Trophoblast cell (in vitro differentiated cells and primary cell): ENCODE measurements around the gene EMILIN1.

ENCODE experiments used
- DNase-seq, 2 donors: peaks; one replicate each; pipeline ENCODE4 v3.0.0-alpha.2; 2016
- H2AFZ ChIP-seq: 2 replicates; pipeline ENCODE4 v1.6.1; 2013; ENCODE audit warnings: low read length, moderate library complexity, mild to moderate bottlenecking; ENCODE audit not compliant: insufficient read depth, poor library complexity
- H2AK5ac ChIP-seq: 2 replicates; pipeline ENCODE4 v1.6.1; 2013; ENCODE audit warnings: mild to moderate bottlenecking, low read length
- H2BK120ac ChIP-seq: 2 replicates; pipeline ENCODE4 v1.6.1; 2013; ENCODE audit warnings: low read length, mild to moderate bottlenecking, moderate library complexity; ENCODE audit not compliant: insufficient read depth, poor library complexity
- H2BK12ac ChIP-seq: 2 replicates; pipeline ENCODE4 v1.6.1; 2013; ENCODE audit warnings: mild to moderate bottlenecking, low read length, moderate library complexity
- H2BK5ac ChIP-seq: 2 replicates; pipeline ENCODE4 v1.6.1; 2013; ENCODE audit warnings: low read length, low read depth, moderate library complexity, mild to moderate bottlenecking; ENCODE audit not compliant: poor library complexity
- H3K14ac ChIP-seq: 2 replicates; pipeline ENCODE4 v1.6.1; 2013; ENCODE audit warnings: mild to moderate bottlenecking, low read length
- H3K18ac ChIP-seq: 2 replicates; pipeline ENCODE4 v1.6.1; 2013; ENCODE audit warnings: mild to moderate bottlenecking, low read length
- H3K23ac ChIP-seq: 2 replicates; pipeline ENCODE4 v1.6.1; 2013; ENCODE audit warnings: low read length
- H3K27ac ChIP-seq: 2 replicates; pipeline ENCODE4 v1.5.1; 2013; ENCODE audit warnings: low read depth, mild to moderate bottlenecking, inconsistent platforms, low read length, moderate library complexity
- H3K27me3 ChIP-seq: 2 replicates; pipeline ENCODE4 v1.6.1; 2013; ENCODE audit warnings: inconsistent platforms, mild to moderate bottlenecking, low read length, moderate library complexity; ENCODE audit not compliant: insufficient read depth
- H3K36me3 ChIP-seq, 2 experiments: 1 replicate in 1 of 2; 2 replicates in 1 of 2; pipeline ENCODE4 v1.6.1; 2013; ENCODE audit warnings: low read length in 2 of 2, mild to moderate bottlenecking in 2 of 2, moderate library complexity in 1 of 2; ENCODE audit not compliant: insufficient read depth in 2 of 2, control insufficient read depth in 1 of 2
- H3K4ac ChIP-seq: 2 replicates; pipeline ENCODE4 v1.6.1; 2013; ENCODE audit warnings: low read depth, mild to moderate bottlenecking, low read length, moderate library complexity
- H3K4me1 ChIP-seq, 2 experiments: 1 replicate in 1 of 2; 2 replicates in 1 of 2; pipeline ENCODE4 v1.6.1; 2013; ENCODE audit warnings: low read length in 2 of 2, mild to moderate bottlenecking in 2 of 2, moderate library complexity in 1 of 2; ENCODE audit not compliant: insufficient read depth in 2 of 2, control insufficient read depth in 1 of 2
- H3K4me2 ChIP-seq: 2 replicates; pipeline ENCODE4 v1.6.1; 2013; ENCODE audit warnings: inconsistent platforms, mild to moderate bottlenecking, low read length, moderate library complexity
- H3K4me3 ChIP-seq: 2 replicates; pipeline ENCODE4 v1.5.1; 2013; ENCODE audit warnings: mild to moderate bottlenecking, low read depth, low read length, inconsistent platforms
- H3K79me1 ChIP-seq: one replicate; pipeline ENCODE4 v1.6.1; 2013; ENCODE audit warnings: low read length
- H3K79me2 ChIP-seq: 2 replicates; pipeline ENCODE4 v1.6.1; 2013; ENCODE audit warnings: low read length, mild to moderate bottlenecking; ENCODE audit not compliant: control insufficient read depth, insufficient read depth, poor library complexity
- H3K9ac ChIP-seq: 2 replicates; pipeline ENCODE4 v1.6.1; 2013; ENCODE audit warnings: mild to moderate bottlenecking, low read length
- H3K9me3 ChIP-seq: 2 replicates; pipeline ENCODE4 v1.6.1; 2013; ENCODE audit warnings: low read depth, mild to moderate bottlenecking, control low read depth, inconsistent platforms, low read length; ENCODE audit not compliant: insufficient read depth
- H4K12ac ChIP-seq: 2 replicates; pipeline ENCODE4 v1.6.1; 2013; ENCODE audit warnings: low read depth, mild to moderate bottlenecking, low read length, moderate library complexity
- H4K8ac ChIP-seq: 2 replicates; pipeline ENCODE4 v1.6.1; 2013; ENCODE audit warnings: low read depth, mild to moderate bottlenecking, low read length, moderate library complexity
- H4K91ac ChIP-seq: one replicate; pipeline ENCODE4 v1.6.1; 2013; ENCODE audit warnings: low read depth, mild to moderate bottlenecking, low read length, moderate library complexity
- WGBS: extraction: QIAGEN DNeasy Blood & Tissue Kit; methylation state at CpG from one replicate; pipeline ENCODE4 v1.1.7; 2013; ENCODE audit warnings: missing lambda C conversion rate; ENCODE audit not compliant: insufficient read length, insufficient coverage; ENCODE audit errors: extremely low coverage; 5-methylcytosine and 5-hydroxymethylcytosine counted together

EMILIN1 gene

GRCh38 chr2:27077231-27077630 is 1.2 kb upstream of the EMILIN1 start:
- peaks cover 2% of the 10 kb centered on the region for H3K79me2 ChIP-seq
- H2AK5ac ChIP-seq: no peak overlapping the region
- DNase-seq: no peak
- H3K23ac ChIP-seq: no peak overlapping the region
- no peaks in the 10 kb centered on the region for H3K36me3 ChIP-seq
- no peak overlapping the region for H2BK120ac ChIP-seq
- no peak overlapping the region for H3K18ac ChIP-seq
- no peak overlapping the region for H4K91ac ChIP-seq
- no peak overlapping the region for H3K4me3 ChIP-seq
- no peak overlapping the region for H4K12ac ChIP-seq
- H3K4me1 ChIP-seq: peaks cover 7 to 12% of the 10 kb centered on the region in 2 experiments
- H3K27ac ChIP-seq: no peak overlapping the region
- H3K14ac ChIP-seq: no peak overlapping the region
- no peak overlapping the region for H3K4me2 ChIP-seq
- H3K4ac ChIP-seq: no peak overlapping the region
- WGBS: no CpG with 5 or more reads among the region's 7 CpGs
- H2AFZ ChIP-seq: no peak overlapping the region
- H3K9ac ChIP-seq: no peak overlapping the region
- no peaks in the 10 kb centered on the region for H3K27me3 ChIP-seq
- H2BK5ac ChIP-seq: no peak overlapping the region
- H3K9me3 ChIP-seq: no peaks in the 10 kb centered on the region
- no peak overlapping the region for H2BK12ac ChIP-seq
- no peak overlapping the region for H4K8ac ChIP-seq
- H3K79me1 ChIP-seq: peaks cover 10% of the 10 kb centered on the region

GRCh38 chr2:27079233-27080139 is 1.1 kb downstream of the EMILIN1 start:
- Histone ChIP-seq H3K79me2 (peaks cover 2% of the 10 kb centered on the region), H4K12ac (no peak overlapping the region), H3K14ac (no peak overlapping the region), H3K18ac (no peak overlapping the region), H3K4me3 (no peak overlapping the region), H3K23ac (no peak overlapping the region), H2AK5ac (no peak overlapping the region), H2AFZ (no peak overlapping the region), H3K9ac (no peak overlapping the region), H2BK12ac (no peak overlapping the region), H2BK120ac (no peak overlapping the region), H3K36me3 (no peaks in the 10 kb centered on the region), H3K9me3 (no peaks in the 10 kb centered on the region), H3K27ac (no peak overlapping the region), H3K27me3 (no peaks in the 10 kb centered on the region), H2BK5ac (no peak overlapping the region), H3K4me1 (peaks cover 3 to 8% of the 10 kb centered on the region in 2 experiments), H4K91ac (no peak overlapping the region), H3K4ac (no peak overlapping the region), H3K4me2 (no peak overlapping the region), H3K79me1 (peaks cover 3% of the 10 kb centered on the region), H4K8ac (no peak overlapping the region)
- DNase-seq: no peak
- WGBS: no CpG with 5 or more reads among the region's 14 CpGs

- Histone ChIP-seq H2AFZ (no peak overlapping the region), H3K79me1 (peaks cover 3% of the 10 kb centered on the region), H3K9ac (no peak overlapping the region), H3K27me3 (no peaks in the 10 kb centered on the region), H2AK5ac (no peak overlapping the region), H2BK5ac (no peak overlapping the region), H3K36me3 (no peaks in the 10 kb centered on the region), H4K91ac (no peak overlapping the region), H3K79me2 (peaks cover 2% of the 10 kb centered on the region), H2BK12ac (no peak overlapping the region), H3K4me3 (no peak overlapping the region), H3K4ac (no peak overlapping the region), H2BK120ac (no peak overlapping the region), H3K4me1 (peaks cover 3 to 8% of the 10 kb centered on the region in 2 experiments), H4K12ac (no peak overlapping the region), H3K9me3 (no peaks in the 10 kb centered on the region), H3K27ac (no peak overlapping the region), H3K23ac (no peak overlapping the region), H3K14ac (no peak overlapping the region), H3K4me2 (no peak overlapping the region), H4K8ac (peak overlapping the region; percentile 6), H3K18ac (no peak overlapping the region)
- no CpG with 5 or more reads among the region's 7 CpGs for WGBS
- DNase-seq: no peak
These were observed 1.7 kb downstream of the EMILIN1 start for GRCh38 chr2:27080140-27080469.

GRCh38 chr2:27080603-27080936 is 2.2 kb downstream of the EMILIN1 start:
- Histone ChIP-seq H3K36me3 (no peaks in the 10 kb centered on the region), H2BK12ac (peak overlapping the region; percentile 38), H3K14ac (no peak overlapping the region), H4K12ac (peak overlapping the region; percentile 9), H3K79me1 (peaks cover 4% of the 10 kb centered on the region), H2AFZ (peak overlapping the region; percentile 61), H3K27ac (no peak overlapping the region), H3K79me2 (peaks cover 2% of the 10 kb centered on the region), H3K4me1 (peaks cover 3 to 9% of the 10 kb centered on the region in 2 experiments), H2AK5ac (peak overlapping the region; percentile 49), H3K18ac (no peak overlapping the region), H3K27me3 (no peaks in the 10 kb centered on the region), H4K91ac (peak overlapping the region; percentile 13), H2BK120ac (no peak overlapping the region), H3K23ac (no peak overlapping the region), H3K9me3 (no peaks in the 10 kb centered on the region), H3K4me3 (no peak overlapping the region), H3K4me2 (no peak overlapping the region), H2BK5ac (no peak overlapping the region), H3K9ac (no peak overlapping the region), H3K4ac (no peak overlapping the region), H4K8ac (peak overlapping the region; percentile 74)
- WGBS: no CpG with 5 or more reads among the region's 14 CpGs
- no peak for DNase-seq
